ENCODE measurements around the gene CD70.
"Not testable (repeated sequence)": the region's sequence is repeated elsewhere in the genome, so short reads cannot be mapped to it uniquely, and the experiment has no call there.

The CD70 gene

DNA sequence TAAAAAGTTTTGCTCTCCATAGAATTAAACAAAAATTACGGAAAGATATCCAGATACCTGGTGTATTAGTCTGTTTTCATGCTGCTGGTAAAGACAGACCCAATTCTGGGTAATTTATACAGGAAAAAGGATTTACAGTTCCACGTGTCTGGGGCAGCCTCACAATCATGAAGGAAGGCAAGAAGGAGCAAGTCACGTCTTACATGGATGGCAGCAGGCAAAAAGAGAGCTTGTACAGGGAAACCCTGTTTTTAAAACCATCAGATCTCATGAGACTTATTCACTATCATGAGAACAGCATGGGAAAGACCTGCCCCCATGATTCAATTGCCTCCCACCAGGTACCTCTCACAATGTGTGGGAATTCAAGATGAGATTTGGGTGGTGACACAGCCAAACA lies 24.2 kb downstream of the CD70 start:
- H3K27me3 Mint-ChIP-seq, H3K4me3 Mint-ChIP-seq, H3K9me3 Mint-ChIP-seq: not testable (repeated sequence)

DNA sequence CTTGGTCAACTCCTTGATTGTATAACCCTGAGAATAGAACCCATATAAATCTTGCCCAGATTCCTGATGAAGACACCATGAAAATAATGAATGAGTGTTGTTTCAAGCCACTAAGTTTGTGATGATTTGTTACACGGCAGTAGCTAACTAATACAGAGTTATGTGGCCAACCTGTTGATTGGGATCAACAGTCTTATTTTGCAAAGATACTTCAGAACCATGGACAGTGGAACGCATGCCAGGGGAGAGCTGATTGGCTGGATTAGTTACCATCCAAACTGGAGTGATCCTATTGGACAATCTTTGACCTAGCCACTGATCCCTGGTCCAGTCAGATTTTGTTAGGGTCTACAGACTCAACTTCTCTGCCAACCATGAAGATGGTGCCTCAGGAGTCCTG lies 26.6 kb downstream of the CD70 start:
- no peak for ATAC-seq
- no peak overlapping the region for H3K4me3 Mint-ChIP-seq
- H3K4me1 Mint-ChIP-seq = no peaks in the 10 kb centered on the region
- no peaks in the 10 kb centered on the region for H3K36me3 Mint-ChIP-seq
- no peaks in the 10 kb centered on the region for H3K27me3 Mint-ChIP-seq
- peaks cover 6% of the 10 kb centered on the region for H3K9me3 Mint-ChIP-seq
- no peak overlapping the region for H3K27ac Mint-ChIP-seq

More for the DNA sequence above, 24.2 kb downstream of the CD70 start:
- not testable (repeated sequence) for ATAC-seq, H3K36me3 Mint-ChIP-seq, H3K27ac Mint-ChIP-seq, H3K4me1 Mint-ChIP-seq

DNA sequence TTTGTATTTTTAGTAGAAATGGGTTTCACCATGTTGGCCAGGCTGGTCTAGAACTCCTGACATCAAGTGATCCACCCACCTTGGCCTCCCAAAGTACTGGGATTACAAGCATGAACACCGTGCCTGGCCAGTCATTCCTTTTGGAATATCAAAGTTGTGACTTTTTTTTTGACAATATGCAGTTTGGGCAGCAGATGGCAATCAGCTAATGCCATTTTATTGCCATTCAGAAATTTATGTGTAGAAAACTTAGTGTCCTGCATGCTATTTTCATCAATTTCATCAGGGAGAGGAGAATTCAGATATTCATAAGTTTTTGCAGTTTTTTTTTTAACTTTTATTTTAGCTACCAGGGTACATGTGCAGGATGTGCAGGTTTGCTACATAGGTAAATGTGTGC lies 28.5 kb downstream of the CD70 start:
- ATAC-seq, H3K4me3 Mint-ChIP-seq, H3K36me3 Mint-ChIP-seq, H3K9me3 Mint-ChIP-seq, H3K27me3 Mint-ChIP-seq, H3K27ac Mint-ChIP-seq, H3K4me1 Mint-ChIP-seq: not testable (repeated sequence)

DNA sequence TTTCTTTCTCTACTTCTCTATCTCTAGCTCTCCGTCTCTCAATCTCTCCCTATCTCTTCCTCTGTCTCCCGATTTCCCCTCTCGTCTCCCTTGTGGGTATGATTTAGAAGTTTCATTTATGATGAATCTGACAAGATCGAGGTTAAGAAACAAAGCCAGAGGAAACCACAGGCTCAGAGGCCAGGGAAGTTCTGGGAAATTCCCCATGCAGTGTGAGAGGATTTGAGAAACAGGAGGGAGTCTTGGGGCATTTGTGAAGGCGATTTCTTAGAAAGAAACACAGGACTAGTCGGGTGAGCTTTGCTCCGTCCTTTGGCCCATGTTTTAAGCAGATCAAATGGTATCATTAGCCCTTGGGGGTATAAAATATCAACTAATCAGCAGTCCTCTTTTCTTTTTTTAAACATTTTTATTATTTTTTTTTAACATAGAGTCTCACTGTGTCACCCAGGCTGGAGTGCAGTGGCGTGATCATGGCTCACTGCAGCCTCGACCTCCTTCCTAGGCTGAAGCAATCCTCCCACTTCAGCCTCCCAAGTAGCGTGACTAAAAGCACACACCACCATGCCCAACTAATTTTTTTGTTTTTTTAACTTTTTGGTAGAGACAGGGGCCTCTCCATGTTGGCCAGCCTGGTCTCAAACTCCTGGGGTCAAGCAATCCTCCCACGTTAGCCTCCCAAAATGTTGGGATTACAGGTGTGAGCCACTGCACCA lies 34.3 kb downstream of the CD70 start:
- H3K4me3 Mint-ChIP-seq = no peak overlapping the region
- H3K27ac Mint-ChIP-seq = no peak overlapping the region
- H3K4me1 Mint-ChIP-seq = peaks cover 11% of the 10 kb centered on the region
- no peaks in the 10 kb centered on the region for H3K9me3 Mint-ChIP-seq
- ATAC-seq = no peak
- H3K27me3 Mint-ChIP-seq = no peaks in the 10 kb centered on the region
- H3K36me3 Mint-ChIP-seq = no peaks in the 10 kb centered on the region

DNA sequence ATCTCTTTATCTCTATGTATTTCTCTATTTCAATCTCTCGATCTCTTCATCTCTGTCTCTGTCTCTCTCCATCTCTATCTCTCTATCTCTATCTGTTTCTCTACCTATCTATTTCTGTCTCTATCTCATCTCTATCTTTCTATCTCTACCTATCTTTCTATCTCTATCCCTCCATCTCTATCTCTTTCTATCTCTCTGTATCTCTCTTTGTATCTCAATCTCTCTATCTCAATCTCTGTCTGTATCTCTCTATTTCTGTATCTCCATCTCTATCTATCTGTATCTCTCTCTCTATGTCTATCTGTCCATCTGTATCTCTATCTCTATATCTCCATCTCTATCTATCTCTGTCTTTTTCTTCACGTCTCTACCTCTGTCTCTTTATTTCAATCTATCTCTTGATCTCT lies 34.9 kb downstream of the CD70 start:
- ATAC-seq = no peak
- Mint-ChIP-seq H3K9me3 (no peaks in the 10 kb centered on the region), H3K4me3 (no peak overlapping the region), H3K36me3 (no peaks in the 10 kb centered on the region), H3K27me3 (no peaks in the 10 kb centered on the region), H3K27ac (no peak overlapping the region), H3K4me1 (peaks cover 11% of the 10 kb centered on the region)

DNA sequence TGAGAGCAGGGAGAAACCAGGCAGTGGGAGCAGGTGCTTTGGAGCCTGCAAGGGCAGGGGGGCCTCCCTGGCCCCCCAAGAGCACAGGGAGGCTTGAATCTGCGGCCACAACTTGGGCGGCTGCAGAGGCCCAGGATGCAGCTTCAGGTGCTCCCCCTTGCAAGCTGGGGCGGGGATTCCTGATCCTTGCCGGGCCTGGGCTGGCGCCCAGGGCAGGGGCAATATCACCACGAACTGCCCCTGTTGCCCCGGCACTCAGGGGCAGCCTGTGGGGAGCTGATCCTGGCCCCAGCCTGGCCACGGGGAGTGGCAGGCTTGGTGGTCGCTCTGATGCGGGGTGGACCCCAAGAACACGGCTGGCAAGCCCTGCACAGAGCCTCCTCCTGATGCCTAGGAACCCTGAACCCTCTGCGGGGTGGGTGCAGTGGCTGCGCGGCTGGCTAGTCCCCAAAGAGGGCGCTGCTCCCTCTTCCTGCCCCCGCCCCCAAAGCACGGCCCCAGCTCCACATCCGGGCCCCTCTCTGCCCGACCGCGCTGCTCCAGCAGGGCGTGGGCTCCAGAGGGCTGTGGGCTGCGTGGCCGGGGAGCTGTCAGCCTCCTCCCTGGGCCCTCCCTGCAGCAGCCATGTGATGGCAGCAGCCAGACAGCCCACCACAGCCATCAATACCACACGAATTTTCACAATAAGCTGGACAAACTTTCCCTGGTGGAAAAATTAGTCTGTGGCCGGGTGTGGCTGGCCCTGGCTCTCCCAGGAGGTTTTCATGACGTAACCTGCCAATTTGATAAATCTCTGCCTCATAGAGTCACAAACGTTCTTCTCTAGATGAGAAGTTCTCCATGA lies 39.1 kb downstream of the CD70 start:
- Mint-ChIP-seq H3K4me3 (peak overlapping the region; percentile 37), H3K9me3 (peaks cover 4% of the 10 kb centered on the region), H3K4me1 (peaks cover 16% of the 10 kb centered on the region), H3K27me3 (no peaks in the 10 kb centered on the region), H3K27ac (peak overlapping the region; percentile 40), H3K36me3 (peaks cover 5% of the 10 kb centered on the region)
- peak; percentile 94 for ATAC-seq

DNA sequence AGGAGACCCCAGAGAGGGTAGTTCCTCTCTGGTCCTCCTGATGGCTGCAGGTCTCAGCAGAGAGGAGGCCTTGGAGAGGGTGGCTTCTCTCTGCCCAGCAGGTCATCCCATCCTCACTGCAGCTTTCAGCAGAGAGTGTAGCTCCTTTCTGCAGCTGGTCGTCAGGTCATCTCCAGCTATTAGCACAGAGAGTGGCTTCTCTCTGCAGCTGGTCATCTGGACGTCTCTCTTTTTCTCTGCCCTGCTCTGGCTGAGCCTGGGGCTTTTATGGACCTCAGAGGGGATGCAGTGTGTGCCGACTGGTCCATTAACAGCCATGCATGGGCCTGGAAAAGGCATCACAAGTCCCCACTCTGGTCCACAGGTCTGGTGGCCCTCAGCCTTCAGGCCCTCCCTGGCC lies 39.9 kb downstream of the CD70 start:
- Mint-ChIP-seq H3K9me3 (peaks cover 4% of the 10 kb centered on the region), H3K27me3 (no peaks in the 10 kb centered on the region), H3K36me3 (peaks cover 6% of the 10 kb centered on the region), H3K27ac (no peak overlapping the region), H3K4me1 (peaks cover 17% of the 10 kb centered on the region), H3K4me3 (no peak overlapping the region)
- no peak for ATAC-seq

DNA sequence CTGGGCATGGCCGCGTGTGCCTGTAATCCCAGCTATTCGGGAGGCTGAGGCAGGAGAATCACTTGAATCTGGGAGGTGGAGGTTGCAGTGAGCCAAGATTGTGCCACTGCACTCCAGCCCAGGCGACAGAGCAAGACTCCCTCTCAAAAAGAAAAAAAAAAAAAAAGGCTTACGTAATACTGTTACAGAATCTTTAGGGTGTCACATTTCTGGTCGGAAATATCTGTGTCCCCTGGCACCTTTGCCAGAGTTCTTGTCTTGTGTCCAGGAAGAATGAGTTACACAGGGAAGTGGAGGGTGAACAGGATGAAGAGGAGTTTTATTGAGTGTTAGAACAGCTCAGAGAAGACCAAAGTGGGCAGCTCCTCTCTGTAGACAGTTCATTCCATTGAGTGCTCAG lies 40.3 kb downstream of the CD70 start:
- H3K27ac Mint-ChIP-seq, H3K27me3 Mint-ChIP-seq, H3K9me3 Mint-ChIP-seq, ATAC-seq, H3K36me3 Mint-ChIP-seq, H3K4me3 Mint-ChIP-seq: not testable (repeated sequence)
- peaks cover 17% of the 10 kb centered on the region for H3K4me1 Mint-ChIP-seq

DNA sequence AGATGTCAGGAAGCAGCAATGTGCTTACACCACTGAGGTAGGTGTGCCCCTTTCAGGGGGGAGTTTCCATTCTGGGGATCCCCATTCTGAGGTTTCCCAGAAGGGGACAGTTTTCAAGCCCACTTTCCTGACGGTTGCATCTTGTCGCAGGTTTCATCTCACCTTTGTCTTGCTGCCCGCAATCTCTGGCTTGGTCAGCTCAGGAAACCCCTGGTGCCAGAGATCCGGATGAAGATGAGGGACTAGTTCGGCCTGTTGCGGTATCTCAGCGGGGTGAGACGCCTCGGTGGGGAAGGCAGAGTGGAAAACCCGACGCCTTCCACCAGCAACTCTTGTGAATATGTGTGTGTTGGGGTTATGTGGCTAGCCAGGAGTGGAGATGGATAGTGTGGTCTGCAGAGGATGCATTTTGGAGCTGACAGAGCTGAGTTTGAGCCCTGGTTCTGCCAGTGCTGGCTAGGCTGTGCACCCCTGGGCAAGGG lies 47.0 kb downstream of the CD70 start:
- Mint-ChIP-seq H3K27ac (no peak overlapping the region), H3K4me3 (no peak overlapping the region), H3K36me3 (peaks cover 6% of the 10 kb centered on the region), H3K9me3 (peaks cover 4% of the 10 kb centered on the region), H3K27me3 (no peaks in the 10 kb centered on the region), H3K4me1 (peaks cover 12% of the 10 kb centered on the region)
- ATAC-seq = peak; percentile 55

DNA sequence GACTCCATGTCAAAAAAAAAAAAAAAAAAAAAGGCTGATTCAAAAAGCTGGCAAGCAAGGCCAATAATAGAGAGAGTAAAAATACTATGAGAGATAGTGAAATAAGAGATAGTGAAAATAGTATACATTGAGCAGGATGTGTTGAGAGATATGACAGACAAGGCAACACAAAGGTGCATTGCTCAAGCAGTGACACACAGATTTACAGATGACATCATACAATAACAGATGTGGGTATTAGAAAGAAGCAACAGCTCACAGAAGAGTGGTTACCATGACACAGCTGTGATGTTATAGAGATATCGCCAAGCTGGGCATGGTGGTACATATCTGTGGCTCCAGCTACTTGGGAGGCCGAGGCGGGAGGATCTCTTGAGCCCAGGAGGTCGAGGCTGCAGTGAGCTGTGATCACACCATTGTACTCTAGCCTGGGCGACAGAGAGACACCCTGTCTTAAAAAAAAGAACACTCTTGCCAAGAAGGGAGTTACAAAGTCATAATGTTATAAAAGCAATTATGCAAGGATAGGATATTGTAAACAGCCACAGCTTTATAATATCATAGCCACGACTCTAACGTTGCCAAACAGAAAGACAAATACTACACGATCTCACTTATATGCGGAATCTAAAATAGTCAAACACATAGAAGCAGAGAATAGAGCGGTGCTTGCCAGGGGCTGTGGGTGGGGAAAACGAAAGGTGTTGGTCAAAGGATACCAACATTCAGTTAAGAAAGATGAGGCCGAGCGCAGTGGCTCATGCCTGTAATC lies 49.8 kb downstream of the CD70 start:
- H3K4me1 Mint-ChIP-seq = peaks cover 18% of the 10 kb centered on the region
- no peaks in the 10 kb centered on the region for H3K27me3 Mint-ChIP-seq
- no peak overlapping the region for H3K4me3 Mint-ChIP-seq
- H3K9me3 Mint-ChIP-seq = no peaks in the 10 kb centered on the region
- H3K36me3 Mint-ChIP-seq = peaks cover 2% of the 10 kb centered on the region
- no peak overlapping the region for H3K27ac Mint-ChIP-seq
- no peak for ATAC-seq

DNA sequence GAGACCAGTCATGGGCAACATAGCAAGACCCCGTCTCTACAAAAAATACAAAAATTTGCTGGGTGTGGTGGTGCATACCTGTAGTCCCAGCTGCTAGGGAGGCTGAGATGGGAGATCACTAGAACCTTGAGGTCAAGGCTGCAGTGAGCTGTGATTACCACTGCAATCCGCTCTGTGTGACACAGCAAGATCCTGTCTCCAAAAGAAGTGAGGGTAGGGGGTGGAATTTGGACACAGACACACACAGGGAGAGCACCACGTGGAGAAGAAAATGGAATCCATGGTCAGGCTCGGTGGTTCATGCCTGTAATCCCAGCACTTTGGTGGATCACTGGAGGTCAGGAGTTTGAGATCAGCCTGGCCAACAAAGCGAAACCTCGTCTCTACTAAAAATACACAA lies 51.4 kb downstream of the CD70 start:
- Mint-ChIP-seq H3K27me3 (no peaks in the 10 kb centered on the region), H3K4me1 (peaks cover 25% of the 10 kb centered on the region), H3K27ac (no peak overlapping the region), H3K9me3 (peaks cover 3% of the 10 kb centered on the region), H3K36me3 (peaks cover 18% of the 10 kb centered on the region), H3K4me3 (no peak overlapping the region)
- ATAC-seq = no peak

Measured in stimulated activated memory B cell treated with anti-CD40 and anti-IgM and Interleukin-4, amounts not matched to agents 10 μg/mL and 1 μg/mL and 100 μg/mL, for 72 hours (primary cell).